ENCODE data around the gene VARS1.

Gene VARS1

GRCh38 chr6:31777667-31778050, 17.9 kb downstream of the VARS1 start:
- Histone ChIP-seq H3K4me1 (ENCODE audit: control insufficient read depth in 1 of 2, insufficient read depth in 2 of 2, low read length in 2 of 2) (peaks cover 0 to 12% of the 10 kb centered on the region in 2 donors), H3K4me3 (ENCODE audit: low read depth in 1 of 2, low read length in 2 of 2) (no peak overlapping the region), H3K27ac (ENCODE audit: low read length) (peak overlapping the region; percentile 45), H3K9me3 (ENCODE audit: control insufficient read depth in 1 of 2, low read length in 2 of 2) (no peaks in the 10 kb centered on the region), H3K36me3 (ENCODE audit: control insufficient read depth in 1 of 2, insufficient read depth in 2 of 2, low read length in 2 of 2) (peaks cover 11 to 44% of the 10 kb centered on the region in 2 donors), H3K27me3 (ENCODE audit: low read depth, low read length) (no peaks in the 10 kb centered on the region)

- H3K4me1 ChIP-seq (ENCODE audit: control insufficient read depth in 1 of 2, insufficient read depth in 2 of 2, low read length in 2 of 2) = peaks cover 0 to 12% of the 10 kb centered on the region in 2 donors
- H3K27me3 ChIP-seq (ENCODE audit: low read depth, low read length) = no peaks in the 10 kb centered on the region
- H3K36me3 ChIP-seq (ENCODE audit: control insufficient read depth in 1 of 2, insufficient read depth in 2 of 2, low read length in 2 of 2) = peaks cover 11 to 38% of the 10 kb centered on the region in 2 donors
- no peaks in the 10 kb centered on the region for H3K9me3 ChIP-seq (ENCODE audit: control insufficient read depth in 1 of 2, low read length in 2 of 2)
- H3K27ac ChIP-seq (ENCODE audit: low read length) = peak within 1 kb of the TSS; percentile 45
- peak within 1 kb of the TSS in 1 of 2 donors; percentile 8 for H3K4me3 ChIP-seq (ENCODE audit: low read depth in 1 of 2, low read length in 2 of 2)
Observed at GRCh38 chr6:31776989-31777666, 18.4 kb downstream of the VARS1 start, which contains the start of gene VWA7. VWA7 (minus strand) TSS chr6:31777328; CDS start chr6:31776779, 549 bp downstream.

GRCh38 chr6:31776485-31776988, 19.0 kb downstream of the VARS1 start:
- peak overlapping the region in 1 of 2 donors; percentile 8 for H3K4me3 ChIP-seq (ENCODE audit: low read depth in 1 of 2, low read length in 2 of 2)
- peak overlapping the region; percentile 14 for H3K27ac ChIP-seq (ENCODE audit: low read length)
- no peaks in the 10 kb centered on the region for H3K9me3 ChIP-seq (ENCODE audit: control insufficient read depth in 1 of 2, low read length in 2 of 2)
- H3K36me3 ChIP-seq (ENCODE audit: control insufficient read depth in 1 of 2, insufficient read depth in 2 of 2, low read length in 2 of 2) = peaks cover 11 to 32% of the 10 kb centered on the region in 2 donors
- no peaks in the 10 kb centered on the region for H3K27me3 ChIP-seq (ENCODE audit: low read depth, low read length)
- peaks cover 0 to 12% of the 10 kb centered on the region in 2 donors for H3K4me1 ChIP-seq (ENCODE audit: control insufficient read depth in 1 of 2, insufficient read depth in 2 of 2, low read length in 2 of 2)

GRCh38 chr6:31775633-31776484, 19.7 kb downstream of the VARS1 start:
- no peak overlapping the region for H3K27ac ChIP-seq (ENCODE audit: low read length)
- no peaks in the 10 kb centered on the region for H3K9me3 ChIP-seq (ENCODE audit: control insufficient read depth in 1 of 2, low read length in 2 of 2)
- peaks cover 7 to 26% of the 10 kb centered on the region in 2 donors for H3K36me3 ChIP-seq (ENCODE audit: control insufficient read depth in 1 of 2, insufficient read depth in 2 of 2, low read length in 2 of 2)
- peaks cover 0 to 12% of the 10 kb centered on the region in 2 donors for H3K4me1 ChIP-seq (ENCODE audit: control insufficient read depth in 1 of 2, insufficient read depth in 2 of 2, low read length in 2 of 2)
- H3K27me3 ChIP-seq (ENCODE audit: low read depth, low read length) = no peaks in the 10 kb centered on the region
- H3K4me3 ChIP-seq (ENCODE audit: low read depth in 1 of 2, low read length in 2 of 2) = no peak overlapping the region

- H3K36me3 ChIP-seq (ENCODE audit: control insufficient read depth in 1 of 2, insufficient read depth in 2 of 2, low read length in 2 of 2) = peaks cover under 1 to 19% of the 10 kb centered on the region in 2 donors
- no peak overlapping the region for H3K4me3 ChIP-seq (ENCODE audit: low read depth in 1 of 2, low read length in 2 of 2)
- H3K4me1 ChIP-seq (ENCODE audit: control insufficient read depth in 1 of 2, insufficient read depth in 2 of 2, low read length in 2 of 2) = peaks cover 0 to 12% of the 10 kb centered on the region in 2 donors
- no peaks in the 10 kb centered on the region for H3K9me3 ChIP-seq (ENCODE audit: control insufficient read depth in 1 of 2, low read length in 2 of 2)
- H3K27ac ChIP-seq (ENCODE audit: low read length) = no peak overlapping the region
- H3K27me3 ChIP-seq (ENCODE audit: low read depth, low read length) = no peaks in the 10 kb centered on the region
Observed at GRCh38 chr6:31775184-31775583, 20.4 kb downstream of the VARS1 start.

GRCh38 chr6:31771992-31772358, 23.6 kb downstream of the VARS1 start:
- H3K27ac ChIP-seq (ENCODE audit: low read length) = no peak overlapping the region
- H3K9me3 ChIP-seq (ENCODE audit: control insufficient read depth in 1 of 2, low read length in 2 of 2) = no peaks in the 10 kb centered on the region
- H3K4me3 ChIP-seq (ENCODE audit: low read depth in 1 of 2, low read length in 2 of 2) = no peak overlapping the region
- no peaks in the 10 kb centered on the region for H3K27me3 ChIP-seq (ENCODE audit: low read depth, low read length)
- peaks cover 0 to 7% of the 10 kb centered on the region in 2 donors for H3K4me1 ChIP-seq (ENCODE audit: control insufficient read depth in 1 of 2, insufficient read depth in 2 of 2, low read length in 2 of 2)
- no peaks in the 10 kb centered on the region for H3K36me3 ChIP-seq (ENCODE audit: control insufficient read depth in 1 of 2, insufficient read depth in 2 of 2, low read length in 2 of 2)

GRCh38 chr6:31770860-31771259, 24.7 kb downstream of the VARS1 start:
- peaks cover 0 to 3% of the 10 kb centered on the region in 2 donors for H3K4me1 ChIP-seq (ENCODE audit: control insufficient read depth in 1 of 2, insufficient read depth in 2 of 2, low read length in 2 of 2)
- no peaks in the 10 kb centered on the region for H3K27me3 ChIP-seq (ENCODE audit: low read depth, low read length)
- H3K27ac ChIP-seq (ENCODE audit: low read length) = no peak overlapping the region
- no peaks in the 10 kb centered on the region for H3K36me3 ChIP-seq (ENCODE audit: control insufficient read depth in 1 of 2, insufficient read depth in 2 of 2, low read length in 2 of 2)
- no peaks in the 10 kb centered on the region for H3K9me3 ChIP-seq (ENCODE audit: control insufficient read depth in 1 of 2, low read length in 2 of 2)
- H3K4me3 ChIP-seq (ENCODE audit: low read depth in 1 of 2, low read length in 2 of 2) = no peak overlapping the region

GRCh38 chr6:31769684-31770371, 25.7 kb downstream of the VARS1 start:
- H3K4me1 ChIP-seq (ENCODE audit: control insufficient read depth in 1 of 2, insufficient read depth in 2 of 2, low read length in 2 of 2) = peaks cover 0 to 7% of the 10 kb centered on the region in 2 donors
- no peak overlapping the region for H3K4me3 ChIP-seq (ENCODE audit: low read depth in 1 of 2, low read length in 2 of 2)
- H3K36me3 ChIP-seq (ENCODE audit: control insufficient read depth in 1 of 2, insufficient read depth in 2 of 2, low read length in 2 of 2) = no peaks in the 10 kb centered on the region
- no peaks in the 10 kb centered on the region for H3K9me3 ChIP-seq (ENCODE audit: control insufficient read depth in 1 of 2, low read length in 2 of 2)
- no peak overlapping the region for H3K27ac ChIP-seq (ENCODE audit: low read length)
- no peaks in the 10 kb centered on the region for H3K27me3 ChIP-seq (ENCODE audit: low read depth, low read length)

GRCh38 chr6:31768363-31769257, 26.9 kb downstream of the VARS1 start:
- no peak overlapping the region for H3K4me3 ChIP-seq (ENCODE audit: low read depth in 1 of 2, low read length in 2 of 2)
- H3K27me3 ChIP-seq (ENCODE audit: low read depth, low read length) = no peaks in the 10 kb centered on the region
- H3K27ac ChIP-seq (ENCODE audit: low read length) = no peak overlapping the region
- H3K36me3 ChIP-seq (ENCODE audit: control insufficient read depth in 1 of 2, insufficient read depth in 2 of 2, low read length in 2 of 2) = no peaks in the 10 kb centered on the region
- no peaks in the 10 kb centered on the region for H3K9me3 ChIP-seq (ENCODE audit: control insufficient read depth in 1 of 2, low read length in 2 of 2)
- H3K4me1 ChIP-seq (ENCODE audit: control insufficient read depth in 1 of 2, insufficient read depth in 2 of 2, low read length in 2 of 2) = peaks cover 0 to 7% of the 10 kb centered on the region in 2 donors

- Histone ChIP-seq H3K36me3 (ENCODE audit: control insufficient read depth in 1 of 2, insufficient read depth in 2 of 2, low read length in 2 of 2) (no peaks in the 10 kb centered on the region), H3K9me3 (ENCODE audit: control insufficient read depth in 1 of 2, low read length in 2 of 2) (no peaks in the 10 kb centered on the region), H3K27ac (ENCODE audit: low read length) (no peak overlapping the region), H3K4me1 (ENCODE audit: control insufficient read depth in 1 of 2, insufficient read depth in 2 of 2, low read length in 2 of 2) (peaks cover 0 to 10% of the 10 kb centered on the region in 2 donors), H3K27me3 (ENCODE audit: low read depth, low read length) (no peaks in the 10 kb centered on the region), H3K4me3 (ENCODE audit: low read depth in 1 of 2, low read length in 2 of 2) (no peak overlapping the region)
Observed at GRCh38 chr6:31767096-31767645, 28.4 kb downstream of the VARS1 start.

Data from muscle layer of duodenum (tissue), 2 donors.